Erythroblast (primary cell): ENCODE measurements around the gene ADK.

Experiments used
- GATA1 ChIP-seq: IDR thresholded peaks from 2 replicates; pipeline ENCODE4 v1.6.1; 2011; ENCODE audit warnings: low read depth, mild to moderate bottlenecking, control low read depth, low read length, moderate library complexity
- POLR2A ChIP-seq: IDR thresholded peaks from 2 replicates; pipeline ENCODE4 v1.6.1; 2011; ENCODE audit warnings: mild to moderate bottlenecking, low read length

GRCh38 chr10:74123081-74123480 is 27.9 kb upstream of the ADK start:
- no peak for TF ChIP-seq POLR2A
- no peak for TF ChIP-seq GATA1
